CD14-positive monocyte (primary cell): Measurements from ENCODE around the gene EXD3. TPM values are rescaled to one million over a fixed set of nuclear protein-coding genes. Genes with fewer than 3 reads are reported as not detected.

Experiments used
- DNase-seq, 3 donors: peaks; one replicate each; pipeline ENCODE4 v3.0.0-alpha.2; 2011 to 2022
- H2AFZ ChIP-seq: 2 replicates; pipeline ENCODE4 v1.6.0; 2012; ENCODE audit warnings: mild to moderate bottlenecking, low read depth, low read length, inconsistent platforms; ENCODE audit not compliant: insufficient read depth, poor library complexity, severe bottlenecking
- H3K27ac ChIP-seq, 2 donors: 1 replicate in 1 of 2; 2 replicates in 1 of 2; pipeline ENCODE4 v1.5.1; 2012 to 2013; ENCODE audit warnings: low read length in 2 of 2, control low read depth in 1 of 2, inconsistent platforms in 1 of 2, low read depth in 1 of 2, mild to moderate bottlenecking in 1 of 2
- H3K27me3 ChIP-seq, 2 donors: one replicate each; pipeline versions ENCODE4 v1.6.0 to v1.6.1; 2011 to 2013; ENCODE audit warnings: low read length in 2 of 2; ENCODE audit not compliant: control insufficient read depth in 2 of 2, insufficient read depth in 2 of 2
- H3K36me3 ChIP-seq, 2 donors: replicated peaks in 1 of 2; 1 replicate in 1 of 2; 2 replicates in 1 of 2; pipeline versions ENCODE4 v1.5.1 to v1.6.1; 2012 to 2013; ENCODE audit warnings: low read length in 2 of 2, control low read depth in 1 of 2, inconsistent platforms in 1 of 2, mild to moderate bottlenecking in 1 of 2; ENCODE audit not compliant: insufficient read depth in 2 of 2, control insufficient read depth in 1 of 2
- H3K4me1 ChIP-seq, 2 donors: 1 replicate in 1 of 2; 2 replicates in 1 of 2; pipeline versions ENCODE4 v1.5.1 to v1.6.1; 2012 to 2013; ENCODE audit warnings: low read length in 2 of 2, control low read depth in 1 of 2, inconsistent platforms in 1 of 2, mild to moderate bottlenecking in 1 of 2, moderate library complexity in 1 of 2; ENCODE audit not compliant: insufficient read depth in 2 of 2, control insufficient read depth in 1 of 2
- H3K4me2 ChIP-seq: replicated peaks from 2 replicates; pipeline ENCODE3; 2012; ENCODE audit warnings: low read length, moderate library complexity, mild to moderate bottlenecking; ENCODE audit not compliant: poor library complexity, severe bottlenecking; ENCODE audit errors: extremely low read depth
- H3K4me3 ChIP-seq, 3 experiments: fragments of 200-600 bp in 1 of 3; sonication (generic) in 1 of 3; replicated peaks in 1 of 3; 1 replicate in 2 of 3; 2 replicates in 1 of 3; pipeline ENCODE4 v1.5.1; 2011 to 2013; ENCODE audit warnings: low read length in 3 of 3, mild to moderate bottlenecking in 3 of 3, control low read depth in 2 of 3, low read depth in 2 of 3, inconsistent platforms in 1 of 3, moderate library complexity in 1 of 3
- H3K79me2 ChIP-seq: 2 replicates; pipeline ENCODE4 v1.6.0; 2012; ENCODE audit warnings: mild to moderate bottlenecking, control low read depth, inconsistent platforms, low read length, moderate library complexity; ENCODE audit not compliant: insufficient read depth
- H3K9ac ChIP-seq: 2 replicates; pipeline ENCODE4 v1.6.0; 2017; ENCODE audit warnings: low read length, mild to moderate bottlenecking; ENCODE audit not compliant: insufficient read depth, poor library complexity, severe bottlenecking
- H3K9me3 ChIP-seq, 2 donors: replicated peaks in 1 of 2; 1 replicate in 1 of 2; 2 replicates in 1 of 2; pipeline versions ENCODE4 v1.5.1 to v1.6.1; 2012 to 2013; ENCODE audit warnings: low read length in 2 of 2, control low read depth in 1 of 2; ENCODE audit not compliant: control insufficient read depth in 1 of 2, insufficient read depth in 1 of 2
- H4K20me1 ChIP-seq: 2 replicates; pipeline ENCODE4 v1.6.0; 2012; ENCODE audit warnings: mild to moderate bottlenecking, low read length, control low read depth, moderate library complexity; ENCODE audit not compliant: insufficient read depth
- H3K27ac Mint-ChIP-seq, 7 donors: one replicate each; pipeline ENCODE4 v1.8.0; 2020; ENCODE audit warnings: mild to moderate bottlenecking in 7 of 7, mixed read lengths in 7 of 7, moderate library complexity in 6 of 7, inconsistent platforms in 2 of 7
- H3K27me3 Mint-ChIP-seq, 3 donors: one replicate each; pipeline ENCODE4 v1.8.0; 2021 to 2022; ENCODE audit warnings: low read depth in 3 of 3, mild to moderate bottlenecking in 3 of 3, mixed read lengths in 3 of 3, moderate library complexity in 3 of 3, inconsistent platforms in 1 of 3
- H3K36me3 Mint-ChIP-seq, 2 donors: one replicate each; pipeline ENCODE4 v1.8.0; 2020; ENCODE audit warnings: mixed read lengths in 2 of 2, inconsistent platforms in 1 of 2, mild to moderate bottlenecking in 1 of 2
- H3K4me1 Mint-ChIP-seq: one replicate; pipeline ENCODE4 v1.8.0; 2020; ENCODE audit warnings: mild to moderate bottlenecking, mixed read lengths
- H3K4me3 Mint-ChIP-seq, 2 donors: one replicate each; pipeline ENCODE4 v1.8.0; 2020; ENCODE audit warnings: mild to moderate bottlenecking in 2 of 2, mixed read lengths in 2 of 2, moderate library complexity in 1 of 2
- H3K9me3 Mint-ChIP-seq, 7 donors: one replicate each; pipeline ENCODE4 v1.8.0; 2020 to 2022; ENCODE audit warnings: mixed read lengths in 7 of 7, mild to moderate bottlenecking in 6 of 7, moderate library complexity in 6 of 7, inconsistent platforms in 2 of 7
- CTCF ChIP-seq: fragments of 200-600 bp; IDR thresholded peaks from one replicate; pipeline ENCODE4 v1.8.0; 2022; ENCODE audit warnings: antibody characterized with exemption, mild to moderate bottlenecking
- WGBS: methylation state at CpG from one replicate; pipeline ENCODE4 v1.1.5; 2013; ENCODE audit warnings: missing lambda C conversion rate; ENCODE audit not compliant: insufficient coverage; 5-methylcytosine and 5-hydroxymethylcytosine counted together
- intact Hi-C, 2 donors: fragments of 100-400 bp; cut with micrococcal nuclease; formaldehyde crosslinking; loops; one replicate each; pipeline versions ENCODE4 v1.15.0 to v1.15.1; 2023
- polyA plus RNA-seq, 3 donors: library from polyadenylated mRNA; depleted of rRNA in 1 of 3; unstranded in 2 of 3; stranded (reverse) in 1 of 3; fragments of 300-500 nt in 2 of 3; fragments of >200 nt in 1 of 3; fragmentation: Illumina TruSeq in 2 of 3; gene quantifications; 1 replicate in 2 of 3; 2 replicates in 1 of 3; pipeline ENCODE4 v1.2.3, GENCODE V29; 2012 to 2021

Gene EXD3
- polyA plus RNA-seq, 3 donors = 2.0 to 10.8 (median 3.0) TPM

DNA sequence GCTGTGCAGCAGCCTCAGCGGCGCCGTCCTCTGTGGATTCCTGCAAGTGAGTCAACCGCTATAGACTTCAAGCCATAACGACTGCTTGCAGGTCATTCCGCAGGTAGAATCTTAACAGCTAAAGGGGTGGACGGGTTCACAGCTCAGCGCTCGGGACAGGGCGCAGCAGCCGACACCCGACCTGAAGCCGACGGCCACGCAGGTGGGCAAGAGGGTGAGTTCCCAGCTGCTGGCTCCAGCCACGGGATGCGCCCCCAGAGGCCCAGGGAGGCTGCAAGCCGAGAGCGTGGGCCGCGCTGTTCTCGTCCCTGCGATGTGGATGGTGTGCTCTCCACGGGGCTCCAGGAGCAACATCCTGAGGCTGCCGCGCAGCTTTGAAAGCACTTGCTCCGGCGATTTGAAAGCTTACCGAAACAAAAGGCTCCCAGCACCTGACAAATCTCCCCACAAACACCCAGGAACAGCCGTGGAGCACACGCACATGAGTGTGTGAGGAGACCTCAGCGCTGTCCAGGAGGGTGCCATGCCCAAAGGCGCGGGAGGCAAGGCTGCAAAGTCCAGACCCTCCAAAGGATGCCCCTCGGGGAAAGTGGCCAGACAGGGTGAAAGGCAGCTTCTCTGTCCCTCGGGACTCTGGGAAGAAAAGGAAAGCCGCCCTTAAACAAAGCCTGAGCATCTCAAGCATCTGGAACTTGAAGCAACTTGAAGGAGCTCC is 48.7 kb downstream of the EXD3 start:
- intact Hi-C loops = no loop called here
- Mint-ChIP-seq H3K27me3 (peaks cover 0 to 4% (median 2%) of the 10 kb centered on the region in 3 donors), H3K4me3 (no peak overlapping the region), H3K4me1 (no peaks in the 10 kb centered on the region), H3K9me3 (peaks cover 2 to 35% (median 17%) of the 10 kb centered on the region in 7 donors), H3K27ac (no peak overlapping the region), H3K36me3 (peaks cover 0 to under 1% of the 10 kb centered on the region in 2 donors)
- Histone ChIP-seq H3K27me3 (no peaks in the 10 kb centered on the region), H3K4me2 (no peak overlapping the region), H3K4me1 (no peaks in the 10 kb centered on the region), H2AFZ (no peak overlapping the region), H3K79me2 (no peaks in the 10 kb centered on the region), H3K9me3 (peaks cover 13 to 27% of the 10 kb centered on the region in 2 donors), H3K4me3 (no peak overlapping the region), H3K27ac (no peak overlapping the region), H3K9ac (no peak overlapping the region), H3K36me3 (no peaks in the 10 kb centered on the region), H4K20me1 (no peaks in the 10 kb centered on the region)
- 99% methylated on average over 30 of the region's 37 CpGs for WGBS
- no peak for TF ChIP-seq CTCF
- DNase-seq = no peak

- Histone ChIP-seq H3K9me3 (peaks cover 11 to 22% of the 10 kb centered on the region in 2 donors), H3K9ac (no peak overlapping the region), H2AFZ (no peak overlapping the region), H3K79me2 (no peaks in the 10 kb centered on the region), H3K27me3 (no peaks in the 10 kb centered on the region), H3K4me1 (no peaks in the 10 kb centered on the region), H4K20me1 (no peaks in the 10 kb centered on the region), H3K4me3 (no peak overlapping the region), H3K27ac (no peak overlapping the region), H3K36me3 (no peaks in the 10 kb centered on the region), H3K4me2 (no peak overlapping the region)
- Mint-ChIP-seq H3K27me3 (peaks cover 0 to 4% (median 0%) of the 10 kb centered on the region in 3 donors), H3K4me1 (no peaks in the 10 kb centered on the region), H3K27ac (no peak overlapping the region), H3K9me3 (peaks cover 2 to 29% (median 17%) of the 10 kb centered on the region in 7 donors), H3K36me3 (no peaks in the 10 kb centered on the region), H3K4me3 (no peak overlapping the region)
- intact Hi-C loops = no loop called here
- no peak for DNase-seq
- TF ChIP-seq CTCF = no peak
- 98% methylated on average over 16 of the region's 16 CpGs for WGBS
Measured at GRCh38 chr9:137373611-137373980, 49.4 kb downstream of the EXD3 start.
